Measurements from ENCODE around the gene USP30. TPM values are rescaled to one million over a fixed set of nuclear protein-coding genes. Genes with fewer than 3 reads are reported as not detected.

The USP30 gene
- total RNA-seq, 4 donors from 2014 or later: 6.4 to 21.2 (median 13.3) TPM

DNA sequence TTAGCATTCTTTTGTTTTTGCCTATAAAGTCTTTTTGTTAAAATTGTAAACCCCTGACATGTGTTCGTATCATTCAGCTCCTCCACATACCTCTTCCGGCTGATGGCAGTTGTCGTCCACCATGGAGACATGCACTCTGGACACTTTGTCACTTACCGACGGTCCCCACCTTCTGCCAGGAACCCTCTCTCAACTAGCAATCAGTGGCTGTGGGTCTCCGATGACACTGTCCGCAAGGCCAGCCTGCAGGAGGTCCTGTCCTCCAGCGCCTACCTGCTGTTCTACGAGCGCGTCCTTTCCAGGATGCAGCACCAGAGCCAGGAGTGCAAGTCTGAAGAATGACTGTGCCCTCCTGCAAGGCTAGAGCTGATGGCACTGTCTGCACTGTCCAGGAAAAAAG is 33.2 kb downstream of the USP30 start:
- no peaks in the 10 kb centered on the region for H3K27me3 ChIP-seq
- no peak for ATAC-seq
- DNase-seq: no peak
- intact Hi-C loops (cut with DNase I; ENCODE audit: low total_unique reads): no loop called here
- peaks cover 0 to 92% of the 10 kb centered on the region in 2 donors for H3K36me3 ChIP-seq
- no peaks in the 10 kb centered on the region for H3K9me3 ChIP-seq
- H3K27ac ChIP-seq: no peak overlapping the region
- no peak for TF ChIP-seq POLR2A (IDR thresholded peaks at IDR 0.05)
- TF ChIP-seq, protein P1, sequence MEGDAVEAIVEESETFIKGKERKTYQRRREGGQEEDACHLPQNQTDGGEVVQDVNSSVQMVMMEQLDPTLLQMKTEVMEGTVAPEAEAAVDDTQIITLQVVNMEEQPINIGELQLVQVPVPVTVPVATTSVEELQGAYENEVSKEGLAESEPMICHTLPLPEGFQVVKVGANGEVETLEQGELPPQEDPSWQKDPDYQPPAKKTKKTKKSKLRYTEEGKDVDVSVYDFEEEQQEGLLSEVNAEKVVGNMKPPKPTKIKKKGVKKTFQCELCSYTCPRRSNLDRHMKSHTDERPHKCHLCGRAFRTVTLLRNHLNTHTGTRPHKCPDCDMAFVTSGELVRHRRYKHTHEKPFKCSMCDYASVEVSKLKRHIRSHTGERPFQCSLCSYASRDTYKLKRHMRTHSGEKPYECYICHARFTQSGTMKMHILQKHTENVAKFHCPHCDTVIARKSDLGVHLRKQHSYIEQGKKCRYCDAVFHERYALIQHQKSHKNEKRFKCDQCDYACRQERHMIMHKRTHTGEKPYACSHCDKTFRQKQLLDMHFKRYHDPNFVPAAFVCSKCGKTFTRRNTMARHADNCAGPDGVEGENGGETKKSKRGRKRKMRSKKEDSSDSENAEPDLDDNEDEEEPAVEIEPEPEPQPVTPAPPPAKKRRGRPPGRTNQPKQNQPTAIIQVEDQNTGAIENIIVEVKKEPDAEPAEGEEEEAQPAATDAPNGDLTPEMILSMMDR (IDR thresholded peaks at IDR 0.05 in 4 of 5, conservative IDR thresholded peaks at IDR 0.05 in 1 of 5): no peak
- H3K4me1 ChIP-seq: peaks cover 4 to 11% of the 10 kb centered on the region in 2 donors
- no peak overlapping the region for H3K4me3 ChIP-seq
- in situ Hi-C loops (cut with MboI; ENCODE audit: low sequenced_read_pairs in 4 of 4): loop anchor here (25.0 kb wide), 3 partner anchors 423 to 523 kb away; partner anchors contain the start of genes ISCU (in 3 of the 4), SART3 (in 3 of the 4) and SELPLG (in 2 of the 4)

DNA sequence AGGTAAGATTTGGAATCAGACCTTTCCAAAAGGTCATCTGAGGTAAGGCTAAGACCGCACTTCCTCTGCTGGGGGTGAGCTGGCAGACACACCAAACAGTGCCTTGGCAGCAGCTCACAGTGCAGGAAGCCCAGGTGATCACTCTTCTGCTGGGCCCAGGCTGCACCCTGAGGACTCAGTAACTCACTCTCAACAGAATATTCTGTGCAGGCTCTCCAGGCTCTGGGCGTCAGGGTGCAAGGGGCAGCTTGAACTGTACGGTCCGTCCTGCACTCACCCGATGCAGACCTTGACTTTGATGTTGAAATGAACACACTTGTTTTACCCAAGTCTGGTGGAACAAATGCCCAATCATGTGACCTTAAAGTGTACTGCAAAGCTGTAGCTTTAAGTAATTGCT is 34.9 kb downstream of the USP30 start:
- no peaks in the 10 kb centered on the region for H3K27me3 ChIP-seq
- in situ Hi-C loops (cut with MboI; ENCODE audit: low sequenced_read_pairs in 4 of 4) (loop anchor here (25.0 kb wide), 3 partner anchors 425 to 525 kb away; partner anchors contain the start of genes ISCU (in 3 of the 4), SART3 (in 3 of the 4) and SELPLG (in 2 of the 4)), intact Hi-C loops (cut with DNase I; ENCODE audit: low total_unique reads) (no loop called here)
- TF ChIP-seq, protein P1 (IDR thresholded peaks at IDR 0.05 in 4 of 5, conservative IDR thresholded peaks at IDR 0.05 in 1 of 5): no peak
- TF ChIP-seq POLR2A (IDR thresholded peaks at IDR 0.05): no peak
- H3K4me3 ChIP-seq: no peak overlapping the region
- DNase-seq: no peak
- peak; percentile 31 to 49 for ATAC-seq
- H3K4me1 ChIP-seq: peaks cover 10 to 18% of the 10 kb centered on the region in 2 donors
- peaks cover 0 to 83% of the 10 kb centered on the region in 2 donors for H3K36me3 ChIP-seq
- H3K9me3 ChIP-seq: no peaks in the 10 kb centered on the region
- peak overlapping the region in 2 of 4 donors; percentile 2 to 33 for H3K27ac ChIP-seq

GRCh38 chr12:109088818-109089217 is 36.4 kb downstream of the USP30 start:
- in situ Hi-C loops (cut with MboI; ENCODE audit: low sequenced_read_pairs in 4 of 4) (loop anchor here (25.0 kb wide), 3 partner anchors 427 to 527 kb away; partner anchors contain the start of genes ISCU (in 3 of the 4), SART3 (in 3 of the 4) and SELPLG (in 2 of the 4)), intact Hi-C loops (cut with DNase I; ENCODE audit: low total_unique reads) (no loop called here)
- Histone ChIP-seq H3K9me3 (no peaks in the 10 kb centered on the region), H3K36me3 (peaks cover 0 to 68% of the 10 kb centered on the region in 2 donors), H3K27ac (no peak overlapping the region), H3K4me3 (no peak overlapping the region), H3K4me1 (peaks cover 18 to 30% of the 10 kb centered on the region in 2 donors), H3K27me3 (no peaks in the 10 kb centered on the region)
- no peak for DNase-seq
- TF ChIP-seq POLR2A (IDR thresholded peaks at IDR 0.05): no peak
- TF ChIP-seq, protein P1 (IDR thresholded peaks at IDR 0.05 in 4 of 5, conservative IDR thresholded peaks at IDR 0.05 in 1 of 5): no peak
- no peak for ATAC-seq

DNA sequence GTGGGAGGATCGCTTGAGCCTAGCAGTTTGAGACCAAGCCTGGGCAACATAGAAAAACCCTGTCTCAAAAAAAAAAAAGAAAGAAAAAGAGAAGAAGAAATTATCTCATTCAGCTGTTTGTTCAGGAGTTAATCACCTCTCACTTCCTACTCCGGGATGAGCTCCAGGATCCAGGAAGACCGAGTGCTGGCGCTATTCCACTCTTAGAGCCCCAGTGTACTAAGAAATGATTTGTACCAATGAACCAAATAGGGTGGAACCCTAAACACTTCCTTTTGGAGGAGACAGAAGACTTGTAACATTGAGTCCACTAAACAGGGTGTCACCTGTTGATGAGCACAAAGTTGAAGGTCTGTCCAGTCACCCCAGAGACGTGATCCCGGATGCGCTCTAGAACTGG is 37.3 kb downstream of the USP30 start:
- intact Hi-C loops (cut with DNase I; ENCODE audit: low total_unique reads): loop anchor here (5.0 kb wide), 1 partner anchor 137 kb away; no protein-coding TSS in a partner anchor
- TF ChIP-seq POLR2A (IDR thresholded peaks at IDR 0.05): no peak
- TF ChIP-seq, protein P1 (IDR thresholded peaks at IDR 0.05 in 4 of 5, conservative IDR thresholded peaks at IDR 0.05 in 1 of 5): no peak
- DNase-seq: no peak
- in situ Hi-C loops (cut with MboI; ENCODE audit: low sequenced_read_pairs in 4 of 4): loop anchor here (10.0 to 25.0 kb wide), 4 partner anchors 427 to 527 kb away; partner anchors contain the start of genes ISCU (in 4 of the 4), SART3 (in 4 of the 4) and SELPLG (in 2 of the 4)
- peaks cover 0 to 59% of the 10 kb centered on the region in 2 donors for H3K36me3 ChIP-seq
- no peak overlapping the region for H3K4me3 ChIP-seq
- ATAC-seq: no peak
- no peak overlapping the region for H3K27ac ChIP-seq
- no peaks in the 10 kb centered on the region for H3K9me3 ChIP-seq
- peaks cover 18 to 30% of the 10 kb centered on the region in 2 donors for H3K4me1 ChIP-seq
- H3K27me3 ChIP-seq: no peaks in the 10 kb centered on the region
